Inferior parietal cortex (tissue), 1 donor: ENCODE data around the gene IFITM5.
"Not testable (repeated sequence)": the region's sequence is repeated elsewhere in the genome, so short reads cannot be mapped to it uniquely, and the experiment has no call there.

ENCODE experiments used
- DNase-seq: peaks from one replicate; pipeline ENCODE4 v3.0.0-alpha.2; 2016; ENCODE audit errors: extremely low spot score

Gene IFITM5

GRCh38 chr11:328012-328411 lies 28.7 kb upstream of the IFITM5 start:
- DNase-seq = no peak

GRCh38 chr11:327581-327923 lies 28.2 kb upstream of the IFITM5 start:
- DNase-seq = no peak

- DNase-seq = no peak
These were observed 27.7 kb upstream of the IFITM5 start for GRCh38 chr11:326842-327580.

- DNase-seq = no peak
These were observed 27.2 kb upstream of the IFITM5 start for GRCh38 chr11:326592-326841.

GRCh38 chr11:325796-326591 lies 26.7 kb upstream of the IFITM5 start:
- DNase-seq = no peak

- not testable (repeated sequence) for DNase-seq
These were observed 25.5 kb upstream of the IFITM5 start for GRCh38 chr11:324593-325517.

- DNase-seq = no peak
These were observed 24.8 kb upstream of the IFITM5 start for GRCh38 chr11:324156-324555.

- DNase-seq = not testable (repeated sequence)
These were observed 20.6 kb upstream of the IFITM5 start for GRCh38 chr11:319888-320273.

- not testable (repeated sequence) for DNase-seq
These were observed 20.0 kb upstream of the IFITM5 start for GRCh38 chr11:319121-319887.

GRCh38 chr11:318405-319120 lies 19.2 kb upstream of the IFITM5 start:
- not testable (repeated sequence) for DNase-seq

GRCh38 chr11:317668-318404 lies 18.5 kb upstream of the IFITM5 start:
- DNase-seq = not testable (repeated sequence)

GRCh38 chr11:316891-317301 lies 17.6 kb upstream of the IFITM5 start:
- no peak for DNase-seq

GRCh38 chr11:316031-316701 lies 16.8 kb upstream of the IFITM5 start:
- no peak for DNase-seq

GRCh38 chr11:315516-315994 lies 16.2 kb upstream of the IFITM5 start:
- no peak for DNase-seq

GRCh38 chr11:315051-315481 lies 15.7 kb upstream of the IFITM5 start:
- no peak for DNase-seq

- DNase-seq = not testable (repeated sequence)
These were observed 15.2 kb upstream of the IFITM5 start for GRCh38 chr11:314554-314875.

- no peak for DNase-seq
These were observed 14.6 kb upstream of the IFITM5 start, which contains the start of gene IFITM1 for GRCh38 chr11:313787-314553. IFITM1 (plus strand) TSS chr11:314040; CDS start chr11:314171, 131 bp downstream.

GRCh38 chr11:313304-313786 lies 14.0 kb upstream of the IFITM5 start:
- DNase-seq = no peak
